Neural cell (in vitro differentiated cells): Measurements from ENCODE around the gene B4GALT5. TPM values are rescaled to one million over a fixed set of nuclear protein-coding genes. Genes with fewer than 3 reads are reported as not detected.

Source experiments
- H2AFZ ChIP-seq: fragments of 200-600, 300-800 bp; sonication (generic), shearing (Covaris generic); 2 replicates; pipeline ENCODE4 v1.6.0; 2014; ENCODE audit warnings: low read depth, mild to moderate bottlenecking, antibody characterized with exemption, low read length, moderate library complexity
- H3F3A ChIP-seq: fragments of 200-600 bp; shearing (Covaris generic); 2 replicates; pipeline ENCODE4 v1.6.1; 2016; ENCODE audit warnings: mild to moderate bottlenecking, moderate library complexity, mixed read lengths, antibody characterized with exemption, low read length; ENCODE audit not compliant: insufficient read depth, poor library complexity, severe bottlenecking
- H3K27ac ChIP-seq: fragments of 200-600, 300-800 bp; sonication (generic), shearing (Covaris generic); 2 replicates; pipeline ENCODE4 v1.5.1; 2014; ENCODE audit warnings: mild to moderate bottlenecking, low read length, moderate library complexity
- H3K27me3 ChIP-seq: fragments of 300-800, 200-600 bp; sonication (generic), shearing (Covaris generic); 2 replicates; pipeline ENCODE4 v1.6.0; 2014; ENCODE audit warnings: mild to moderate bottlenecking, low read depth, low read length, moderate library complexity; ENCODE audit not compliant: insufficient read depth
- H3K36me3 ChIP-seq: fragments of 300-800, 200-600 bp; sonication (generic), shearing (Covaris generic); 2 replicates; pipeline ENCODE4 v1.5.1; 2014; ENCODE audit warnings: mild to moderate bottlenecking, antibody characterized with exemption, low read length, moderate library complexity; ENCODE audit not compliant: insufficient read depth
- H3K4me2 ChIP-seq: fragments of 300-800, 200-600 bp; sonication (generic), shearing (Covaris generic); 2 replicates; pipeline ENCODE4 v1.6.0; 2014; ENCODE audit warnings: mild to moderate bottlenecking, low read length
- H3K4me3 ChIP-seq: fragments of 300-800, 200-600 bp; sonication (generic), shearing (Covaris generic); 2 replicates; pipeline ENCODE4 v1.5.1; 2014; ENCODE audit warnings: mild to moderate bottlenecking, low read length, moderate library complexity
- H3K79me2 ChIP-seq: fragments of 200-600 bp; shearing (Covaris generic); replicated peaks from 2 replicates; pipeline ENCODE4 v1.6.0; 2014; ENCODE audit warnings: mild to moderate bottlenecking, low read length, moderate library complexity; ENCODE audit not compliant: insufficient read depth
- H3K9ac ChIP-seq: fragments of 300-800, 200-600 bp; sonication (generic), shearing (Covaris generic); 2 replicates; pipeline ENCODE4 v1.6.1; 2016; ENCODE audit warnings: mild to moderate bottlenecking, low read length, mixed read lengths
- H3K9me2 ChIP-seq: fragments of 200-600 bp; shearing (Covaris generic); 2 replicates; pipeline ENCODE4 v1.6.1; 2016; ENCODE audit warnings: mild to moderate bottlenecking, low read length, mixed read lengths; ENCODE audit not compliant: insufficient read depth
- H3K9me3 ChIP-seq: fragments of 200-600, 300-800 bp; sonication (generic), shearing (Covaris generic); 2 replicates; pipeline ENCODE4 v1.6.1; 2016; ENCODE audit warnings: mild to moderate bottlenecking, mixed run types, low read length, moderate library complexity, mixed read lengths
- H4K20me1 ChIP-seq: fragments of 200-600 bp; shearing (Covaris generic); 2 replicates; pipeline ENCODE4 v1.6.1; 2016; ENCODE audit warnings: mild to moderate bottlenecking, mixed run types; ENCODE audit not compliant: insufficient read depth
- EP300 ChIP-seq: fragments of 450-650 bp; conservative IDR thresholded peaks from 2 replicates; pipeline ENCODE4 v1.6.1; 2014; ENCODE audit warnings: antibody characterized with exemption, mild to moderate bottlenecking, moderate library complexity; ENCODE audit not compliant: poor library complexity, severe bottlenecking
- EZH2 ChIP-seq: fragments of 200-600, 300-800 bp; shearing (Covaris generic), sonication (generic); IDR thresholded peaks from 2 replicates; pipeline ENCODE4 v1.6.1; 2014; ENCODE audit warnings: antibody characterized with exemption, low read length, borderline replicate concordance, mild to moderate bottlenecking; ENCODE audit not compliant: insufficient read depth, poor library complexity, severe bottlenecking
- MXI1 ChIP-seq: fragments of 450-650 bp; conservative IDR thresholded peaks from 2 replicates; pipeline ENCODE4 v1.6.1; 2014; ENCODE audit warnings: antibody characterized with exemption, mild to moderate bottlenecking; ENCODE audit not compliant: poor library complexity, severe bottlenecking
- POLR2AphosphoS5 ChIP-seq: IDR thresholded peaks from 2 replicates; pipeline ENCODE4 v1.6.1; 2012
- RAD21 ChIP-seq: fragments of 450-650 bp; conservative IDR thresholded peaks from 2 replicates; pipeline ENCODE4 v1.6.1; 2014; ENCODE audit warnings: antibody characterized with exemption, mild to moderate bottlenecking, moderate library complexity
- SMC3 ChIP-seq: fragments of 450-650 bp; conservative IDR thresholded peaks from 2 replicates; pipeline ENCODE4 v1.6.1; 2014; ENCODE audit warnings: antibody characterized with exemption, mild to moderate bottlenecking, moderate library complexity; ENCODE audit not compliant: poor library complexity
- TAF1 ChIP-seq: IDR thresholded peaks from 2 replicates; pipeline ENCODE4 v1.6.1; 2012; ENCODE audit warnings: low read depth
- polyA plus RNA-seq: library from polyadenylated mRNA; depleted of rRNA; stranded (reverse); fragments of >200 nt; gene quantifications from 2 replicates; pipeline ENCODE4 v1.2.3, GENCODE V29; 2014
- TF ChIP-seq, protein P1 (sequence below): IDR thresholded peaks from 2 replicates; pipeline ENCODE4 v1.6.1; 2012; ENCODE audit warnings: borderline replicate concordance
- TF ChIP-seq, protein P2 (sequence below): fragments of 450-650 bp; IDR thresholded peaks from 2 replicates; pipeline ENCODE4 v1.5.1; 2014; ENCODE audit warnings: antibody characterized with exemption, mild to moderate bottlenecking, moderate library complexity; ENCODE audit not compliant: poor library complexity, severe bottlenecking

Gene B4GALT5
- polyA plus RNA-seq, 1 donor from 2014 or later: 34.7 TPM

DNA sequence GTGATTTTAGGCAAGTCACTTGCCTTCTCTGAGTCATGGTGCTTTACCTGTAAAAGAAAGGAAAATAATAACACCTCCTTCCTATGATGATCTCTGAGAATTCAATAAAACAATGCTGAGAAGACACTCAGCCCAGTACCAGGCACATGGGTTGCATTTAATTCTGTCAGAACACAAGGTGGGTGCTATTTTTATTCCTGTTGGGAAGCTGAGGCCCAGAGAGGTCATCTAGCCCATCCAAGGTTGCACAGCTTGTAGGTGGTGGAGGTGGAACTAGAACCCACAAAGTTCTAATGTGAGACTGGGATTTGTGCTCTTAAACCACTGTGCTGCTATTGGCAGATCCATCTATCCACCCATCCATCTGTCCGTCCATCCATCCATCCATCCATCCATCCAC lies 106.1 kb downstream of the B4GALT5 start:
- no peak overlapping the region for H3K9ac ChIP-seq
- H3K9me2 ChIP-seq: no peaks in the 10 kb centered on the region
- H3K79me2 ChIP-seq: no peaks in the 10 kb centered on the region
- no peaks in the 10 kb centered on the region for H3K9me3 ChIP-seq
- no peak overlapping the region for H3K27ac ChIP-seq
- TF ChIP-seq EZH2 (no peak), EP300 (no peak), RAD21 (no peak), TAF1 (no peak), POLR2AphosphoS5 (no peak), SMC3 (no peak), MXI1 (no peak)
- TF ChIP-seq, protein P1, sequence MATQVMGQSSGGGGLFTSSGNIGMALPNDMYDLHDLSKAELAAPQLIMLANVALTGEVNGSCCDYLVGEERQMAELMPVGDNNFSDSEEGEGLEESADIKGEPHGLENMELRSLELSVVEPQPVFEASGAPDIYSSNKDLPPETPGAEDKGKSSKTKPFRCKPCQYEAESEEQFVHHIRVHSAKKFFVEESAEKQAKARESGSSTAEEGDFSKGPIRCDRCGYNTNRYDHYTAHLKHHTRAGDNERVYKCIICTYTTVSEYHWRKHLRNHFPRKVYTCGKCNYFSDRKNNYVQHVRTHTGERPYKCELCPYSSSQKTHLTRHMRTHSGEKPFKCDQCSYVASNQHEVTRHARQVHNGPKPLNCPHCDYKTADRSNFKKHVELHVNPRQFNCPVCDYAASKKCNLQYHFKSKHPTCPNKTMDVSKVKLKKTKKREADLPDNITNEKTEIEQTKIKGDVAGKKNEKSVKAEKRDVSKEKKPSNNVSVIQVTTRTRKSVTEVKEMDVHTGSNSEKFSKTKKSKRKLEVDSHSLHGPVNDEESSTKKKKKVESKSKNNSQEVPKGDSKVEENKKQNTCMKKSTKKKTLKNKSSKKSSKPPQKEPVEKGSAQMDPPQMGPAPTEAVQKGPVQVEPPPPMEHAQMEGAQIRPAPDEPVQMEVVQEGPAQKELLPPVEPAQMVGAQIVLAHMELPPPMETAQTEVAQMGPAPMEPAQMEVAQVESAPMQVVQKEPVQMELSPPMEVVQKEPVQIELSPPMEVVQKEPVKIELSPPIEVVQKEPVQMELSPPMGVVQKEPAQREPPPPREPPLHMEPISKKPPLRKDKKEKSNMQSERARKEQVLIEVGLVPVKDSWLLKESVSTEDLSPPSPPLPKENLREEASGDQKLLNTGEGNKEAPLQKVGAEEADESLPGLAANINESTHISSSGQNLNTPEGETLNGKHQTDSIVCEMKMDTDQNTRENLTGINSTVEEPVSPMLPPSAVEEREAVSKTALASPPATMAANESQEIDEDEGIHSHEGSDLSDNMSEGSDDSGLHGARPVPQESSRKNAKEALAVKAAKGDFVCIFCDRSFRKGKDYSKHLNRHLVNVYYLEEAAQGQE: no peak
- TF ChIP-seq, protein P2, sequence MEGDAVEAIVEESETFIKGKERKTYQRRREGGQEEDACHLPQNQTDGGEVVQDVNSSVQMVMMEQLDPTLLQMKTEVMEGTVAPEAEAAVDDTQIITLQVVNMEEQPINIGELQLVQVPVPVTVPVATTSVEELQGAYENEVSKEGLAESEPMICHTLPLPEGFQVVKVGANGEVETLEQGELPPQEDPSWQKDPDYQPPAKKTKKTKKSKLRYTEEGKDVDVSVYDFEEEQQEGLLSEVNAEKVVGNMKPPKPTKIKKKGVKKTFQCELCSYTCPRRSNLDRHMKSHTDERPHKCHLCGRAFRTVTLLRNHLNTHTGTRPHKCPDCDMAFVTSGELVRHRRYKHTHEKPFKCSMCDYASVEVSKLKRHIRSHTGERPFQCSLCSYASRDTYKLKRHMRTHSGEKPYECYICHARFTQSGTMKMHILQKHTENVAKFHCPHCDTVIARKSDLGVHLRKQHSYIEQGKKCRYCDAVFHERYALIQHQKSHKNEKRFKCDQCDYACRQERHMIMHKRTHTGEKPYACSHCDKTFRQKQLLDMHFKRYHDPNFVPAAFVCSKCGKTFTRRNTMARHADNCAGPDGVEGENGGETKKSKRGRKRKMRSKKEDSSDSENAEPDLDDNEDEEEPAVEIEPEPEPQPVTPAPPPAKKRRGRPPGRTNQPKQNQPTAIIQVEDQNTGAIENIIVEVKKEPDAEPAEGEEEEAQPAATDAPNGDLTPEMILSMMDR: no peak
- H2AFZ ChIP-seq: no peak overlapping the region
- H3K36me3 ChIP-seq: no peaks in the 10 kb centered on the region
- no peak overlapping the region for H3K4me2 ChIP-seq
- H3K4me3 ChIP-seq: no peak overlapping the region
- H3K27me3 ChIP-seq: no peaks in the 10 kb centered on the region
- H3F3A ChIP-seq: no peaks in the 10 kb centered on the region
- no peaks in the 10 kb centered on the region for H4K20me1 ChIP-seq

DNA sequence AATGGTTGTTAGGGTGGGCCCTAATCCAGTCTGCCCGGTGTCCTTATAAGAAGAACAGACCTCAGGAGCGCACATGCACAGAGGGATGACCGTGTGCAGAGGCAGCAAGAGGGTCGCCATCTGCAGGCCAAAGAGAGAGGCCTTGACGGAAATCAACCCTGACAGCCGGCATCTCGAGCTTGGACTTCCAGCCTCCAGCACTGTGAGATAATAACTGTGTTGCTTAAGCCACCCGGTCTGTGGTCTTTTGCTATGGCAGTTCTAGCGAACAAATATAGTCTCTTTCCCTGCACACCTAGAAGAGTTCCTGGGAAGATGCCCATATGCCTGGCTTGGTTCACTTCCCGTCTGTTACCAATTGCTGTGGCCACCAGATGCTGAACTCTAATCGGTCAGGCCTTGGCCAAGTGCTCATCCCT lies 110.5 kb downstream of the B4GALT5 start:
- H3K9ac ChIP-seq: no peak overlapping the region
- H3K4me2 ChIP-seq: no peak overlapping the region
- H4K20me1 ChIP-seq: no peaks in the 10 kb centered on the region
- no peaks in the 10 kb centered on the region for H3K27me3 ChIP-seq
- H3K4me3 ChIP-seq: no peak overlapping the region
- H3K79me2 ChIP-seq: no peaks in the 10 kb centered on the region
- H3K27ac ChIP-seq: no peak overlapping the region
- H3K9me3 ChIP-seq: no peaks in the 10 kb centered on the region
- no peak for TF ChIP-seq POLR2AphosphoS5
- no peak for TF ChIP-seq RAD21
- no peak for TF ChIP-seq EP300
- TF ChIP-seq SMC3: no peak
- TF ChIP-seq, protein P1: no peak
- TF ChIP-seq, protein P2: no peak
- H3K36me3 ChIP-seq: no peaks in the 10 kb centered on the region
- no peaks in the 10 kb centered on the region for H3F3A ChIP-seq
- H2AFZ ChIP-seq: no peak overlapping the region
- no peaks in the 10 kb centered on the region for H3K9me2 ChIP-seq
